ENCODE data around the gene NKD1.

NKD1 gene

GRCh38 chr16:50606431-50607050, 58.3 kb downstream of the NKD1 start:
- Histone ChIP-seq H3K14ac (ENCODE audit: low read length) (no peak overlapping the region), H3K18ac (ENCODE audit: low read length) (no peak overlapping the region), H4K8ac (ENCODE audit: low read depth, low read length) (no peak overlapping the region), H2BK15ac (ENCODE audit: low read length) (no peak overlapping the region), H4K91ac (ENCODE audit: low read depth, low read length, poor library complexity) (no peak overlapping the region), H3K4me3 (ENCODE audit: low read length in 2 of 2) (no peak overlapping the region), H3K9ac (ENCODE audit: low read depth, low read length, poor library complexity) (peak overlapping the region; percentile 6), H3K27me3 (ENCODE audit: control insufficient read depth in 3 of 3, insufficient read depth in 3 of 3, low read depth in 1 of 3, low read length in 3 of 3) (no peaks in the 10 kb centered on the region), H2AFZ (ENCODE audit: low read length) (no peak overlapping the region), H3K23ac (ENCODE audit: low read depth, low read length, poor library complexity) (no peak overlapping the region), H3K36me3 (replicated peaks in 1 of 2; ENCODE audit: control insufficient read depth in 2 of 2, insufficient read depth in 2 of 2, low read length in 2 of 2) (no peaks in the 10 kb centered on the region), H3K27ac (replicated peaks; ENCODE audit: low read length) (no peak overlapping the region), H2BK12ac (ENCODE audit: low read length) (no peak overlapping the region), H3K4me2 (ENCODE audit: insufficient read depth, low read length, poor library complexity, severe bottlenecking) (no peak overlapping the region), H2BK5ac (ENCODE audit: low read length) (no peak overlapping the region), H2AK5ac (ENCODE audit: low read depth, low read length) (peak overlapping the region; percentile 42), H3K9me3 (replicated peaks in 1 of 2; ENCODE audit: control insufficient read depth in 2 of 2, insufficient read depth in 1 of 2, low read depth in 1 of 2, low read length in 2 of 2) (no peaks in the 10 kb centered on the region), H3K4me1 (ENCODE audit: control insufficient read depth in 2 of 2, insufficient read depth in 1 of 2, low read depth in 1 of 2, low read length in 2 of 2) (peaks cover 0 to 25% of the 10 kb centered on the region in 2 donors), H3K4ac (ENCODE audit: low read length) (no peak overlapping the region), H2BK120ac (ENCODE audit: low read depth, low read length) (no peak overlapping the region), H3K79me1 (ENCODE audit: low read depth, low read length) (no peaks in the 10 kb centered on the region)
- no CpG with 5 or more reads among the region's 17 CpGs for WGBS, 2 donors (ENCODE audit: extremely low coverage in 2 of 2, insufficient read length in 2 of 2, insufficient replicate concordance in 1 of 2)
- no peak for DNase-seq (ENCODE audit: low spot score)

- Histone ChIP-seq H3K18ac (ENCODE audit: low read length) (no peak overlapping the region), H2BK12ac (ENCODE audit: low read length) (no peak overlapping the region), H3K4me3 (ENCODE audit: low read length in 2 of 2) (no peak overlapping the region), H3K9me3 (replicated peaks in 1 of 2; ENCODE audit: control insufficient read depth in 2 of 2, insufficient read depth in 1 of 2, low read depth in 1 of 2, low read length in 2 of 2) (no peaks in the 10 kb centered on the region), H3K27ac (replicated peaks; ENCODE audit: low read length) (no peak overlapping the region), H2BK15ac (ENCODE audit: low read length) (no peak overlapping the region), H4K8ac (ENCODE audit: low read depth, low read length) (no peak overlapping the region), H3K79me1 (ENCODE audit: low read depth, low read length) (no peaks in the 10 kb centered on the region), H3K4me2 (ENCODE audit: insufficient read depth, low read length, poor library complexity, severe bottlenecking) (no peak overlapping the region), H2AFZ (ENCODE audit: low read length) (no peak overlapping the region), H3K14ac (ENCODE audit: low read length) (no peak overlapping the region), H4K91ac (ENCODE audit: low read depth, low read length, poor library complexity) (no peak overlapping the region), H3K4ac (ENCODE audit: low read length) (no peak overlapping the region), H3K4me1 (ENCODE audit: control insufficient read depth in 2 of 2, insufficient read depth in 1 of 2, low read depth in 1 of 2, low read length in 2 of 2) (peaks cover 0 to 25% of the 10 kb centered on the region in 2 donors), H3K23ac (ENCODE audit: low read depth, low read length, poor library complexity) (no peak overlapping the region), H2BK5ac (ENCODE audit: low read length) (no peak overlapping the region), H2AK5ac (ENCODE audit: low read depth, low read length) (no peak overlapping the region), H3K9ac (ENCODE audit: low read depth, low read length, poor library complexity) (no peak overlapping the region), H3K27me3 (ENCODE audit: control insufficient read depth in 3 of 3, insufficient read depth in 3 of 3, low read depth in 1 of 3, low read length in 3 of 3) (no peaks in the 10 kb centered on the region), H3K36me3 (replicated peaks in 1 of 2; ENCODE audit: control insufficient read depth in 2 of 2, insufficient read depth in 2 of 2, low read length in 2 of 2) (no peaks in the 10 kb centered on the region), H2BK120ac (ENCODE audit: low read depth, low read length) (no peak overlapping the region)
- WGBS, 2 donors (ENCODE audit: extremely low coverage in 2 of 2, insufficient read length in 2 of 2, insufficient replicate concordance in 1 of 2): no CpG with 5 or more reads among the region's 3 CpGs
- no peak for DNase-seq (ENCODE audit: low spot score)
Observed at GRCh38 chr16:50607051-50607431, 58.8 kb downstream of the NKD1 start.

GRCh38 chr16:50607447-50607846, 59.3 kb downstream of the NKD1 start:
- no peaks in the 10 kb centered on the region for H3K27me3 ChIP-seq (ENCODE audit: control insufficient read depth in 3 of 3, insufficient read depth in 3 of 3, low read depth in 1 of 3, low read length in 3 of 3)
- H2AK5ac ChIP-seq (ENCODE audit: low read depth, low read length): no peak overlapping the region
- H3K79me1 ChIP-seq (ENCODE audit: low read depth, low read length): no peaks in the 10 kb centered on the region
- H2BK12ac ChIP-seq (ENCODE audit: low read length): no peak overlapping the region
- no peak for DNase-seq (ENCODE audit: low spot score)
- H3K14ac ChIP-seq (ENCODE audit: low read length): no peak overlapping the region
- H3K4me3 ChIP-seq (ENCODE audit: low read length in 2 of 2): no peak overlapping the region
- H3K4ac ChIP-seq (ENCODE audit: low read length): no peak overlapping the region
- no peak overlapping the region for H3K23ac ChIP-seq (ENCODE audit: low read depth, low read length, poor library complexity)
- H3K27ac ChIP-seq (replicated peaks; ENCODE audit: low read length): no peak overlapping the region
- H2AFZ ChIP-seq (ENCODE audit: low read length): no peak overlapping the region
- no peak overlapping the region for H4K8ac ChIP-seq (ENCODE audit: low read depth, low read length)
- H3K18ac ChIP-seq (ENCODE audit: low read length): no peak overlapping the region
- H2BK15ac ChIP-seq (ENCODE audit: low read length): no peak overlapping the region
- no peak overlapping the region for H4K91ac ChIP-seq (ENCODE audit: low read depth, low read length, poor library complexity)
- no peak overlapping the region for H3K4me2 ChIP-seq (ENCODE audit: insufficient read depth, low read length, poor library complexity, severe bottlenecking)
- no peaks in the 10 kb centered on the region for H3K9me3 ChIP-seq (replicated peaks in 1 of 2; ENCODE audit: control insufficient read depth in 2 of 2, insufficient read depth in 1 of 2, low read depth in 1 of 2, low read length in 2 of 2)
- no peak overlapping the region for H3K9ac ChIP-seq (ENCODE audit: low read depth, low read length, poor library complexity)
- WGBS, 2 donors (ENCODE audit: extremely low coverage in 2 of 2, insufficient read length in 2 of 2, insufficient replicate concordance in 1 of 2): no CpG with 5 or more reads among the region's 4 CpGs
- no peaks in the 10 kb centered on the region for H3K36me3 ChIP-seq (replicated peaks in 1 of 2; ENCODE audit: control insufficient read depth in 2 of 2, insufficient read depth in 2 of 2, low read length in 2 of 2)
- no peak overlapping the region for H2BK5ac ChIP-seq (ENCODE audit: low read length)
- peaks cover 0 to 25% of the 10 kb centered on the region in 2 donors for H3K4me1 ChIP-seq (ENCODE audit: control insufficient read depth in 2 of 2, insufficient read depth in 1 of 2, low read depth in 1 of 2, low read length in 2 of 2)
- no peak overlapping the region for H2BK120ac ChIP-seq (ENCODE audit: low read depth, low read length)

GRCh38 chr16:50607970-50608557, 59.9 kb downstream of the NKD1 start:
- Histone ChIP-seq H3K36me3 (replicated peaks in 1 of 2; ENCODE audit: control insufficient read depth in 2 of 2, insufficient read depth in 2 of 2, low read length in 2 of 2) (no peaks in the 10 kb centered on the region), H2AK5ac (ENCODE audit: low read depth, low read length) (no peak overlapping the region), H4K91ac (ENCODE audit: low read depth, low read length, poor library complexity) (no peak overlapping the region), H3K4ac (ENCODE audit: low read length) (no peak overlapping the region), H3K23ac (ENCODE audit: low read depth, low read length, poor library complexity) (no peak overlapping the region), H2BK12ac (ENCODE audit: low read length) (no peak overlapping the region), H3K79me1 (ENCODE audit: low read depth, low read length) (no peaks in the 10 kb centered on the region), H3K14ac (ENCODE audit: low read length) (no peak overlapping the region), H3K18ac (ENCODE audit: low read length) (peak overlapping the region; percentile 2), H3K4me2 (ENCODE audit: insufficient read depth, low read length, poor library complexity, severe bottlenecking) (no peak overlapping the region), H3K9ac (ENCODE audit: low read depth, low read length, poor library complexity) (no peak overlapping the region), H3K4me3 (ENCODE audit: low read length in 2 of 2) (no peak overlapping the region), H2AFZ (ENCODE audit: low read length) (no peak overlapping the region), H2BK120ac (ENCODE audit: low read depth, low read length) (no peak overlapping the region), H4K8ac (ENCODE audit: low read depth, low read length) (no peak overlapping the region), H3K4me1 (ENCODE audit: control insufficient read depth in 2 of 2, insufficient read depth in 1 of 2, low read depth in 1 of 2, low read length in 2 of 2) (peaks cover 0 to 25% of the 10 kb centered on the region in 2 donors), H3K27ac (replicated peaks; ENCODE audit: low read length) (no peak overlapping the region), H3K27me3 (ENCODE audit: control insufficient read depth in 3 of 3, insufficient read depth in 3 of 3, low read depth in 1 of 3, low read length in 3 of 3) (no peaks in the 10 kb centered on the region), H2BK15ac (ENCODE audit: low read length) (no peak overlapping the region), H2BK5ac (ENCODE audit: low read length) (no peak overlapping the region), H3K9me3 (replicated peaks in 1 of 2; ENCODE audit: control insufficient read depth in 2 of 2, insufficient read depth in 1 of 2, low read depth in 1 of 2, low read length in 2 of 2) (no peaks in the 10 kb centered on the region)
- DNase-seq (ENCODE audit: low spot score): no peak
- no CpG with 5 or more reads among the region's 14 CpGs for WGBS, 2 donors (ENCODE audit: extremely low coverage in 2 of 2, insufficient read length in 2 of 2, insufficient replicate concordance in 1 of 2)

Measured in neuronal stem cell (in vitro differentiated cells).